ENCODE measurements around the gene AGAP2.

The AGAP2 gene

GRCh38 chr12:57735952-57736740, 2.4 kb downstream of the AGAP2 start:
- ChIA-PET POLR2A (interaction anchor here (0.5 to 1.6 kb wide), 5 partner anchors 9 to 103 kb away, joined by 6 to 8 read pairs (median 6); partner anchors contain the start of gene TSPAN31), CTCF (interaction anchor here (0.5 to 4.8 kb wide), 16 partner anchors 11 to 507 kb away, joined by 3 to 55 read pairs (median 3); partner anchors contain the start of genes EEF1AKMT3 and METTL1)
- peaks cover 6% of the 10 kb centered on the region; the same call in 1 of the 2 replicates for H3K4me1 ChIP-seq (ENCODE audit: control insufficient read depth, insufficient read depth, low read length)
- H3K9me3 ChIP-seq (ENCODE audit: control insufficient read depth, insufficient read depth, low read depth, low read length) = no peaks in the 10 kb centered on the region
- peak overlapping the region; percentile 27 for H3K4me3 ChIP-seq (ENCODE audit: low read depth, low read length)
- no peaks in the 10 kb centered on the region for H3K36me3 ChIP-seq (ENCODE audit: control insufficient read depth in 2 of 2, insufficient read depth in 1 of 2, low read length in 2 of 2)
- H3K27ac ChIP-seq (ENCODE audit: extremely low read depth, low read depth, low read length) = no peak overlapping the region
- no peak for TF ChIP-seq ZNF488 (tag by site-specific recombination; IDR thresholded peaks at IDR 0.05)
- TF ChIP-seq ZNF280D (tag by site-specific recombination; IDR thresholded peaks at IDR 0.05) = no peak
- TF ChIP-seq ZNF311 (tag by site-specific recombination; IDR thresholded peaks at IDR 0.05; ENCODE audit: borderline replicate concordance) = no peak
- TF ChIP-seq ZNF514 (tag by site-specific recombination; IDR thresholded peaks at IDR 0.05) = no peak
- TF ChIP-seq ZNF585B (tag by site-specific recombination; IDR thresholded peaks at IDR 0.05) = no peak
- TF ChIP-seq ZNF433 (tag by site-specific recombination; IDR thresholded peaks at IDR 0.05; ENCODE audit: low read depth) = no peak
- TF ChIP-seq BCL6B (tag by site-specific recombination; IDR thresholded peaks at IDR 0.05) = no peak
- TF ChIP-seq ZNF350 (tag by site-specific recombination; IDR thresholded peaks at IDR 0.05) = no peak
- no peak for TF ChIP-seq ZNF529 (tag by site-specific recombination; IDR thresholded peaks at IDR 0.05; ENCODE audit: insufficient replicate concordance)
- no peak for TF ChIP-seq ZNF791 (tag by site-specific recombination; IDR thresholded peaks at IDR 0.05)
- no peak for TF ChIP-seq ZBTB1 (tag by site-specific recombination; IDR thresholded peaks at IDR 0.05)
- TF ChIP-seq ZNF266 (tag by site-specific recombination; IDR thresholded peaks at IDR 0.05; ENCODE audit: low read depth) = no peak
- no peak for TF ChIP-seq ZNF214 (tag by site-specific recombination; IDR thresholded peaks at IDR 0.05; ENCODE audit: borderline replicate concordance)
- no peak for TF ChIP-seq ATF2 (tag by site-specific recombination; IDR thresholded peaks at IDR 0.05; ENCODE audit: low read depth)
- peak; percentile 92 for TF ChIP-seq ZNF600 (tag by site-specific recombination; IDR thresholded peaks at IDR 0.05)
- TF ChIP-seq KLF7 (tag by site-specific recombination; IDR thresholded peaks at IDR 0.05; ENCODE audit: borderline replicate concordance) = no peak
- TF ChIP-seq OVOL3 (tag by site-specific recombination; IDR thresholded peaks at IDR 0.05) = no peak
- TF ChIP-seq RBAK (tag by site-specific recombination; IDR thresholded peaks at IDR 0.05) = no peak
- peak; percentile 26; the same call in 1 of the 2 replicates for TF ChIP-seq KLF9 (tag by site-specific recombination; IDR thresholded peaks at IDR 0.05; ENCODE audit: low read depth)
- TF ChIP-seq ZNF133 (tag by site-specific recombination; IDR thresholded peaks at IDR 0.05) = no peak
- TF ChIP-seq ZNF148 (tag by site-specific recombination; IDR thresholded peaks at IDR 0.05; ENCODE audit: borderline replicate concordance) = no peak
- TF ChIP-seq ZNF174 (tag by site-specific recombination; IDR thresholded peaks at IDR 0.05) = no peak
- TF ChIP-seq ZNF670 (tag by site-specific recombination; IDR thresholded peaks at IDR 0.05; ENCODE audit: low read depth) = no peak
- TF ChIP-seq ZSCAN18 (tag by site-specific recombination; IDR thresholded peaks at IDR 0.05) = no peak
